SK-N-SH treated with all-trans-retinoic acid at 6 μM for 48 hours (cell line): Measurements from ENCODE around the gene METTL27.

Source experiments
- ARNTL ChIP-seq: fragments of 450-650 bp; formaldehyde crosslinking; IDR thresholded peaks from 2 replicates; pipeline ENCODE4 v1.5.0; 2020; ENCODE audit warnings: low read depth, mild to moderate bottlenecking, moderate library complexity, borderline replicate concordance
- CREB5 ChIP-seq: fragments of 250-450 bp; sonication (Bioruptor Pico); IDR thresholded peaks from 2 replicates; pipeline ENCODE4 v1.5.1; 2020; ENCODE audit warnings: low read depth, mild to moderate bottlenecking, moderate library complexity
- CSDC2 ChIP-seq: fragments of 250-450 bp; sonication (Bioruptor Pico); IDR thresholded peaks from 2 replicates; pipeline ENCODE4 v1.5.0; 2020; ENCODE audit warnings: mild to moderate bottlenecking, moderate library complexity
- ESRRG ChIP-seq: fragments of 250-450 bp; sonication (Bioruptor Pico); IDR thresholded peaks from 2 replicates; pipeline ENCODE4 v1.6.1; 2021; ENCODE audit warnings: mild to moderate bottlenecking
- GLIS3 ChIP-seq: fragments of 250-450 bp; sonication (Bioruptor Pico); IDR thresholded peaks from 2 replicates; pipeline ENCODE4 v1.5.0; 2020; ENCODE audit warnings: mild to moderate bottlenecking, moderate library complexity
- OSR1 ChIP-seq: fragments of 250-450 bp; sonication (Bioruptor Pico); IDR thresholded peaks from 2 replicates; pipeline ENCODE4 v1.8.0; 2022; ENCODE audit warnings: moderate library complexity, mild to moderate bottlenecking, inconsistent platforms
- RARB ChIP-seq: fragments of 250-450 bp; sonication (Bioruptor Pico); IDR thresholded peaks from 2 replicates; pipeline ENCODE4 v1.8.0; 2021; ENCODE audit warnings: mild to moderate bottlenecking, moderate library complexity
- TCF4 ChIP-seq: fragments of 250-450 bp; sonication (Bioruptor Pico); IDR thresholded peaks from 2 replicates; pipeline ENCODE4 v1.8.0; 2021; ENCODE audit warnings: mild to moderate bottlenecking, moderate library complexity, borderline replicate concordance
- ZC3H10 ChIP-seq: fragments of 250-450 bp; sonication (Bioruptor Pico); IDR thresholded peaks from 2 replicates; pipeline ENCODE4 v1.5.1; 2021; ENCODE audit warnings: mild to moderate bottlenecking, moderate library complexity
- ZFP3 ChIP-seq: fragments of 250-450 bp; sonication (Bioruptor Pico); IDR thresholded peaks from 2 replicates; pipeline ENCODE4 v1.5.0; 2020; ENCODE audit warnings: mild to moderate bottlenecking, moderate library complexity
- ZFP30 ChIP-seq: fragments of 450-650 bp; formaldehyde crosslinking; IDR thresholded peaks from 2 replicates; pipeline ENCODE4 v1.5.0; 2022; ENCODE audit warnings: mild to moderate bottlenecking, moderate library complexity
- ZNF70 ChIP-seq: fragments of 450-650 bp; formaldehyde crosslinking; IDR thresholded peaks from 2 replicates; pipeline ENCODE4 v1.5.0; 2020; ENCODE audit warnings: mild to moderate bottlenecking, moderate library complexity
- TF ChIP-seq, protein P1 (sequence below): fragments of 250-450 bp; sonication (Bioruptor Pico); IDR thresholded peaks from 2 replicates; pipeline ENCODE4 v1.5.0; 2020; ENCODE audit warnings: mild to moderate bottlenecking, moderate library complexity
- TF ChIP-seq, protein P2 (sequence below): fragments of 250-450 bp; sonication (Bioruptor Pico); IDR thresholded peaks from 2 replicates; pipeline ENCODE4 v1.8.0; 2020; ENCODE audit warnings: mild to moderate bottlenecking, moderate library complexity, borderline replicate concordance

DNA sequence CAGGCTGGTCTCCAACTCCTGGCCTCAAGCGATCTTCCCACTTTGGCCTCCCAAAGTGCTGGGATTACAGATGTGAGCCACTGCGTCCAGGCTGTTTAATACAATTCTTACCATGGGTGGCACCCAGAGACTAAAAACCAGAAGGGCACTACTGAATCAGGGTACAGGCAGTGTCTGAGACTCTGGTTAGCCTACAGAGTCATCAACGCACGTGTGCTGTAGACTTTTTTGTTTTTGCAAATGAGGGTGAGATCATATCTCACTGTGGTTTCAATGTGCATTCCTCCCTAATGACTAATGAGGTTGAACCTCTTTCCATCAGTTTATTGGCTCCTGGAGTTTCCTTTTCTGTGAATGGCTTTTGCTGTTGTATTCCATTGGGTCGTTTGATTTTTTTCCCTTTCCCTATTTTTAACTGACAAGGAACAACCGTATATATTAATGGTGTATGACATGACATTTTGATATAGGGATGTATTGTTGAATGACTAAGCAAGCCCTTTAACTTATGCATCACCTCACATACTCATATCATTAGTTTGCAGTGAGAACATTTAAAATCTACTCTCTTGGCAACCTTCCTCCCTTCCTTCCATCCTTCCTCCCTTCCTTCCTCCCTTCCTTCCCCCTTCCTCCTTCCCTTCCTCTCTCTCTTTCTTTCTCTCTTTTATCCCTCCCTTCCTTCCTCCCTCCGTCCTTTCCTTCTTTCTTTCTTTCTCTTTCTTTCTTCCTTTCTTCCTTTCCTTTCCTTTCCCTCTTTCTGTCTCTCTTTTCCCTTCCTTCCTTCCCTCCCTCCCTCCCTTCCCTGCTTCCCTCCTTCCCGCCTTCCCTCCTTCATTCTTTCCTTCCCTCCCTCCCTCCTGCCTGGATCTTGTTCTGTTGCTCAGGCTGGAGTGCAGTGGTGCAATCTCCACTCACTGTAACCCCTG lies 9.4 kb upstream of the METTL27 start:
- TF ChIP-seq RARB (CRISPR knock-in tag) (no peak), OSR1 (CRISPR knock-in tag) (no peak), GLIS3 (CRISPR knock-in tag) (no peak), TCF4 (CRISPR knock-in tag) (no peak), CREB5 (CRISPR knock-in tag) (peak; percentile 74; the same call in 1 of the 2 replicates), ZFP30 (CRISPR knock-in tag) (no peak), ZNF70 (no peak), ESRRG (CRISPR knock-in tag) (no peak), ZFP3 (CRISPR knock-in tag) (no peak), ARNTL (no peak), CSDC2 (no peak), ZC3H10 (CRISPR knock-in tag) (no peak)
- TF ChIP-seq, protein P1, sequence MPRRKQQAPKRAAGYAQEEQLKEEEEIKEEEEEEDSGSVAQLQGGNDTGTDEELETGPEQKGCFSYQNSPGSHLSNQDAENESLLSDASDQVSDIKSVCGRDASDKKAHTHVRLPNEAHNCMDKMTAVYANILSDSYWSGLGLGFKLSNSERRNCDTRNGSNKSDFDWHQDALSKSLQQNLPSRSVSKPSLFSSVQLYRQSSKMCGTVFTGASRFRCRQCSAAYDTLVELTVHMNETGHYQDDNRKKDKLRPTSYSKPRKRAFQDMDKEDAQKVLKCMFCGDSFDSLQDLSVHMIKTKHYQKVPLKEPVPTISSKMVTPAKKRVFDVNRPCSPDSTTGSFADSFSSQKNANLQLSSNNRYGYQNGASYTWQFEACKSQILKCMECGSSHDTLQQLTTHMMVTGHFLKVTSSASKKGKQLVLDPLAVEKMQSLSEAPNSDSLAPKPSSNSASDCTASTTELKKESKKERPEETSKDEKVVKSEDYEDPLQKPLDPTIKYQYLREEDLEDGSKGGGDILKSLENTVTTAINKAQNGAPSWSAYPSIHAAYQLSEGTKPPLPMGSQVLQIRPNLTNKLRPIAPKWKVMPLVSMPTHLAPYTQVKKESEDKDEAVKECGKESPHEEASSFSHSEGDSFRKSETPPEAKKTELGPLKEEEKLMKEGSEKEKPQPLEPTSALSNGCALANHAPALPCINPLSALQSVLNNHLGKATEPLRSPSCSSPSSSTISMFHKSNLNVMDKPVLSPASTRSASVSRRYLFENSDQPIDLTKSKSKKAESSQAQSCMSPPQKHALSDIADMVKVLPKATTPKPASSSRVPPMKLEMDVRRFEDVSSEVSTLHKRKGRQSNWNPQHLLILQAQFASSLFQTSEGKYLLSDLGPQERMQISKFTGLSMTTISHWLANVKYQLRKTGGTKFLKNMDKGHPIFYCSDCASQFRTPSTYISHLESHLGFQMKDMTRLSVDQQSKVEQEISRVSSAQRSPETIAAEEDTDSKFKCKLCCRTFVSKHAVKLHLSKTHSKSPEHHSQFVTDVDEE, result no peak
- TF ChIP-seq, protein P2, sequence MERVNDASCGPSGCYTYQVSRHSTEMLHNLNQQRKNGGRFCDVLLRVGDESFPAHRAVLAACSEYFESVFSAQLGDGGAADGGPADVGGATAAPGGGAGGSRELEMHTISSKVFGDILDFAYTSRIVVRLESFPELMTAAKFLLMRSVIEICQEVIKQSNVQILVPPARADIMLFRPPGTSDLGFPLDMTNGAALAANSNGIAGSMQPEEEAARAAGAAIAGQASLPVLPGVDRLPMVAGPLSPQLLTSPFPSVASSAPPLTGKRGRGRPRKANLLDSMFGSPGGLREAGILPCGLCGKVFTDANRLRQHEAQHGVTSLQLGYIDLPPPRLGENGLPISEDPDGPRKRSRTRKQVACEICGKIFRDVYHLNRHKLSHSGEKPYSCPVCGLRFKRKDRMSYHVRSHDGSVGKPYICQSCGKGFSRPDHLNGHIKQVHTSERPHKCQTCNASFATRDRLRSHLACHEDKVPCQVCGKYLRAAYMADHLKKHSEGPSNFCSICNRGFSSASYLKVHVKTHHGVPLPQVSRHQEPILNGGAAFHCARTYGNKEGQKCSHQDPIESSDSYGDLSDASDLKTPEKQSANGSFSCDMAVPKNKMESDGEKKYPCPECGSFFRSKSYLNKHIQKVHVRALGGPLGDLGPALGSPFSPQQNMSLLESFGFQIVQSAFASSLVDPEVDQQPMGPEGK (CRISPR knock-in tag), result no peak
